ENCODE data around the gene ERMN.
"Not testable (repeated sequence)": the region's sequence is repeated elsewhere in the genome, so short reads cannot be mapped to it uniquely, and the experiment has no call there.

Gene ERMN, protein sequence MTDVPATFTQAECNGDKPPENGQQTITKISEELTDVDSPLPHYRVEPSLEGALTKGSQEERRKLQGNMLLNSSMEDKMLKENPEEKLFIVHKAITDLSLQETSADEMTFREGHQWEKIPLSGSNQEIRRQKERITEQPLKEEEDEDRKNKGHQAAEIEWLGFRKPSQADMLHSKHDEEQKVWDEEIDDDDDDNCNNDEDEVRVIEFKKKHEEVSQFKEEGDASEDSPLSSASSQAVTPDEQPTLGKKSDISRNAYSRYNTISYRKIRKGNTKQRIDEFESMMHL

GRCh38 chr2:157325786-157326185 is at the start of gene ERMN:
TSS of gene ERMN (minus strand) at chr2:157325824. CDS start at chr2:157325642, 182 bp downstream.
- DNase-seq, result peak in 9 of 14 donors; percentile 13 to 62 (median 46)

DNA sequence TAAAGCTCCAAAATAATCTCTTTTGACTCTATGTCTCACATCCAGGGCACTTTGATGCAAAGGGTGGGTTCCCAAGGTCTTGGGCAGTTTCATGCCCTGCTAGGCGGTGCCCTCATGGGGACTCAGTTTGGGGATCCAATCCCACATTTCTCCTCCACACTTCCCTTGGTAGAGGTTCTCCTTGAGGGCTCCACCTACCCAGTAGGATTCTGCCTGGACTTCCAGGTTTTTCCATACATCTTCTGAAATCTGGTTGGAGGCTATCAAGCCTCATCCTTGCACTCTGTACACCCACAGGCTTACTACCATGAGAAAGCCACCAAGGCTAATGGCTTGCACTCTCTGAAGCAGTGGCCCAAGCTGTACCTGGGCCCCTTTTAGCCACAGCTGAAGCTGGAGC is 49.8 kb upstream of the ERMN start:
- no peak for DNase-seq

DNA sequence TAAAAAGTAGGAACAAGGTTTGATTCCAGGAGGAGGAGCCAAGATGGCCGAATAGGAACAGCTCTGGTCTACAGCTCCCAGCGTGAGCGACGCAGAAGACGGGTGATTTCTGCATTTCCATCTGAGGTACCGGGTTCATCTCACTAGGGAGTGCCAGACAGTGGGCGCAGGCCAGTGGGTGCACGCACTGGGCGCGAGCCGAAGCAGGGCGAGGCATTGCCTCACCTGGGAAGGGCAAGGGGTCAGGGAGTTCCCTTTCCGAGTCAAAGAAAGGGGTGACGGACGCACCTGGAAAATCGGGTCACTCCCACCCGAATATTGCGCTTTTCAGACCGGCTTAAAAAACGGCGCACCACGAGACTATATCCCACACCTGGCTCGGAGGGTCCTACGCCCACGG is 42.9 kb upstream of the ERMN start:
- DNase-seq, result not testable (repeated sequence)

- no peak for DNase-seq
Measured at GRCh38 chr2:157367704-157368103, 42.1 kb upstream of the ERMN start.

DNA sequence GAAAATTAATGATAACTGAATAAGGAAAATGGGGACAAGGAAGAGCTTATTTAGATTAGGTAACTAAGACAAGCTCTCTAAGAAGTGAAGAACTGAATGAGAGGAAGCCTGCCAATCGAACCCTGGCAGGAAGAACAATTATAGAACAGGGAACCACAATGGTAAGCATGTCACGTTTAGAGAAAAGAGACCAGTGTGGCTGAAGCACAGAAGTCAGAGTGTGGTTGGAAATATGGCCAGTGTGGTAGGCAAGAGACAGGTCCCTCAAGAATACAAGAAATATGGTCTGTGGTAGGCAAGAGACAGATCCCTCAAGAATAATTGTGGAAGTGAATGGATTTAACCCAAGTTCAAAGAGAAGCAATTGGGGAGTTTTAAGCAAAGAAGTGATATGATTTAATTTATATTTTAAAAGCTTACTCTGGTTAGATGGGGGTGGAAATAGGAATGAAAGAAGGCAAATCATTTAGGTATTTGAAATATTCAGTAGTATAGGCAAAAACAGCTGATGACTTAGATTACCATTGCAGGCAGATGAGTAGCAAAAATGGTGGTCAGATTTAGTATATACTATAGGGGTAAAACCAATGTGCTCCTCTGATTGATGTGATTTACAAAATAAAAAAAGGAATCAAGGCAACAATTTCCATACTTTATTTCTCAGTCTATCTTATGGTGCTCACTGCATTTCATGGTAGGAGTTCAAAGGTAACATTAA is 38.8 kb upstream of the ERMN start:
- no peak for DNase-seq

DNA sequence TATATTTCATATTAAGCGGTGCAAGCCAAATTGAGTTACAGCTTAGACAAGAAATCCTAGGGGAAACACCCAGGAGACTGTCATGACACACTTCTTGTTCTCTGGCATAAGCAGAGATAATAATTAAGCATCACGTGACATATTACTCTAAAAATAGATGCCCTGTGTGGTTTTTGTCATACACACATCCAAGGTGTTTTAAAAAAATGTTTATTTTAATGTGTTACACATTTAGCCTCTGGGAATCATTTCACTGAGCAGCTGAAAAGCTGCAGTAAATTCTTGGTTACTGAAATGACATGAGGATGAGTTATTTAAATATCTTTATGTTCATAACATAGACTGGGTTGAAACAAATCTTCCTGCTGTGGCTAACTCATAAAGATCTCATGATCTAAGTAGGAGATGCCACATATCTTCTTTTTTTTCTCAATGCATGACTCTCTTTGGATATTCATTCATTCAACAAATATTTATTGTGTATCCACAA is 38.0 kb upstream of the ERMN start:
- no peak for DNase-seq

GRCh38 chr2:157362627-157363026 is 37.0 kb upstream of the ERMN start:
- DNase-seq, result no peak

DNA sequence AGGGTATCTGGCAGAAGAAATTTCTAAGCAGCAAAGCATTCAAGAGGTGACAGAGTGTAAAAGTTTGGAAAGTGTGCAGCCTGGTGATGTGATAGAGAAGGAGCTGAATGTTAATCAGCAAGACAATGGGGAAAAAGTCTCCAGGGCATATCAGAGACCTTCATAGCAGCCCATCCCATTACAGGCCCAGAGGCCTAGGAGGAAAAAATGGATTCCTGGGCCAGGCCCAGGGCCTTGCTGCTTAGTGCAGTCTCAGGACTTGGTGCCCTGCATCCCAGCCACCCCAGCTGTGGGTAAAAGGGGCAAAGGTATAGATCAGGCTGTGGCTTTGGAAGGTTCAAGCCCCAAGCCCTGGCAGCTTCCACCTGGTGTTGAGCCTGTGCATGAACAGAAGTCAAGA is 35.9 kb upstream of the ERMN start:
- DNase-seq, result no peak

DNA sequence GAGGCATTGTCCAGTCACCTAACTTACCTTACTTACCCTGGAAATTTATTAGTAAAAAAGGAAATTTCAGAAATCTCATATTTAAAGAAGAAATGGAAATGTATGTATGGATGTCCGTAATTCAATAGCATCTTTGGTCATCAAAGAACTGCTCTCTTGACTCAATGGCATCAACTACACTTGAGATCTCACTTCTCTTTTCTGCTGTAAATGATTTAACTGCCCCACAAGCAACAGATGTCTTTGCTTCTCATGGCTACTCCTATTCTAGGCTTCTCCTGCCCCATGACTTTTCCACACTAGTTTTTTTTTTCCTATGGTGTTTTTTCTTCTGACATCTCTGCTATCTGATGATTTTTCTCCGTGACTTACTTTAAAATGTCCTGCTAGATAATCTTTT is 34.0 kb upstream of the ERMN start:
- no peak for DNase-seq

GRCh38 chr2:157355618-157356017 is 30.0 kb upstream of the ERMN start:
- DNase-seq, result no peak

- DNase-seq, result no peak
Measured at GRCh38 chr2:157349949-157350515, 24.4 kb upstream of the ERMN start.

- no peak for DNase-seq
Measured at GRCh38 chr2:157348291-157348921, 22.8 kb upstream of the ERMN start.

DNA sequence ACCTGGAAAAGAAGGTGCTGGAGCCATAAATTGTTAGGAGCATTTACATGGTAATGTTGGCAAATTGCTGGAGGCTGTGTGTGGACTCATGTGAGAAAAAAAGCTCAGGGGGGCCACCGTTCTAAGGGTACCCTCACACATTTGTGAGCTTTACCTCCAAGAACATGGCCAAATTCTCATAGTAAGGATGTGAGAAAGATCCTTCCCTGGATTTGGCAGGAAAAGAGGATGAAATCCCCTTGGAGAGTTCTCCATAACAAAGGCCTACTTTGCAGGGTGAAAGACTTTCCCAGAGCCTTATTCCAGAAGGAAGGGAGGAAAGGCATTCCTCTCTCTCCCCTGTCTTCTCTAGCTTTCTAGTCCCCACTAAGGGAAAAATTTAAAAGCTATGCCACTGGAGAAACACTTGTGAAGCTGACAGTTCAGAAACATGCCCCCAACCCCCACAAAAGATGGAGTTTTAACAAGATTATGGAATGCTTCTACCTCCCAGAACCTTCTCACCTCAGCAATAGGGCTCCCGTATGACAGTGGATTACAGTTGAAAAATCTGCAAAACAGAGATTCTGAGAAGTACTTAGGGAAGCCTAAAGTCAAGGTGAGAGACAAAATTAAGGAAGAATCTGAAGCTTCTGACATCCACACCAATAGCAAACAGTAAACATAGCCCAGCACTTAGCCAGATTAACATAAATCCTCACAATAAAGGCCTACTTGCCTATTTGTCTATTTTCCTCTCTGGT is 20.2 kb upstream of the ERMN start:
- no peak for DNase-seq

DNA sequence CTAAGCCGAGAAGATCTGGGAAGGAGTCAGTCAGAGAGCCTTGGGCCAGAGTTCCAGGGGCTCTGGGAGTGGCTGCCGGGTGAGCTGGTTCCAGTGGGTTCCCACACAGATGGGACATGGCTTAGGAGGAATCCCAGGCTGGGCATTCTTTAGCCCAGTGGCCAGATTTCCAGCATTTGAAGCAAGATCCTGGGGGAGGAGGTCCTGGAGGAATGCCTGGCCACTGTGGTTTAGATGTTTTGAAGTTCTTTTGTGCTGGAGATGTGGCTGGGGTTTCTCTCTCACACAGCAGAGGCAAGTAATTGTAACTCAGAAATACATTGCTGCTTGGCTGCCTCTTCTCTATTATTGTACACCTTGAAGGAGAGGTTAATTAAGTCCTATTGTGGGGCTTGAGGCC is 15.8 kb upstream of the ERMN start:
- DNase-seq, result not testable (repeated sequence)

- no peak for DNase-seq
Measured at GRCh38 chr2:157339965-157340655, 14.5 kb upstream of the ERMN start.

- no peak for DNase-seq
Measured at GRCh38 chr2:157337978-157338377, 12.4 kb upstream of the ERMN start.

GRCh38 chr2:157336137-157337010 is 10.8 kb upstream of the ERMN start:
- peak in 2 of 14 donors; percentile 28 to 47 for DNase-seq

- DNase-seq, result no peak
Measured at GRCh38 chr2:157334797-157335196, 9.2 kb upstream of the ERMN start.

GRCh38 chr2:157334335-157334734 is 8.7 kb upstream of the ERMN start:
- DNase-seq, result no peak

- no peak for DNase-seq
Measured at GRCh38 chr2:157333304-157334047, 7.9 kb upstream of the ERMN start.

Data from C1 segment of cervical spinal cord (tissue), 14 donors.